ES-I3 (cell line): Measurements from ENCODE around the gene FRRS1L.

Experiments used
- H3K36me3 ChIP-seq: 2 replicates; pipeline ENCODE4 v1.6.1; 2013; ENCODE audit warnings: mild to moderate bottlenecking, low read length, control low read depth, moderate library complexity; ENCODE audit not compliant: insufficient read depth
- H3K4me1 ChIP-seq: 2 replicates; pipeline ENCODE4 v1.6.1; 2013; ENCODE audit warnings: mild to moderate bottlenecking, control low read depth, low read length; ENCODE audit not compliant: insufficient read depth
- H3K9ac ChIP-seq: 2 replicates; pipeline ENCODE4 v1.6.1; 2013; ENCODE audit warnings: low read depth, mild to moderate bottlenecking, low read length, moderate library complexity
- H3K9me3 ChIP-seq: 2 replicates; pipeline ENCODE4 v1.6.1; 2013; ENCODE audit warnings: mild to moderate bottlenecking, low read length, moderate library complexity; ENCODE audit not compliant: control insufficient read depth, insufficient read depth

The FRRS1L gene

DNA sequence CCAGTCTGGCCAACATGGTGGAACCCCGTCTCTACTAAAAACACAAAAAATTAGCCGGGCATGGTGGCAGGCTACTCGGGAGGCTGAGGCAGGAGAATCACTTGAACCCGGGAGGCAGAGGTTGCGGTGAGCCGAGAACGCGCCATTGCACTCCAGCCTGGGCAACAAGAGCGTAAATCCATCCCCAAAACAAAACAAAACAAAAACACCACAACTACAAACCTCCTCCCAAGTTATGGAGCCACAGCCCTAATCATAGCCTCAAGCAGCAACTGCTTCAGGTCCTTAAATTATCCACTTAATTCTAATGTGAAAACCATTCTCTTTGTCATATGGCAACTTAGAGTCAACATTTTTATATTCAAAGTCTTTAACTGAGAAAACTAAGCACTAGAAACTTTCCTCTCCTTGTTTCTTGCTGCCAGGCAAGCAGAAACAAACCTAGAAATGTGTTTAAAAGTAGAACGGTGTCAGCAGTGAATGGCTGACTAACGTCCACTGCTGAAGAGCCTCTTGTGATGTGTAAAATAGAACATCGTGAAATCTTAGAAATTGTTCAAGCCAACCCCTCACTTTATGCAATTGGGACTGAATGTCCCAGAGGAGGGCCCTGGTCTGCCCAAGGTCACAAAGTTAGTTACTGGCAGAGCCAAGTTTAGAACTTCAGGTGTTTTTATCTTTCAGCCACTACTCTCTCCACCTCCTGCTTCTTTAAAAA lies 53.0 kb downstream of the FRRS1L start:
- Histone ChIP-seq H3K9ac (no peak overlapping the region), H3K4me1 (peaks cover 9% of the 10 kb centered on the region), H3K36me3 (no peaks in the 10 kb centered on the region), H3K9me3 (no peaks in the 10 kb centered on the region)

DNA sequence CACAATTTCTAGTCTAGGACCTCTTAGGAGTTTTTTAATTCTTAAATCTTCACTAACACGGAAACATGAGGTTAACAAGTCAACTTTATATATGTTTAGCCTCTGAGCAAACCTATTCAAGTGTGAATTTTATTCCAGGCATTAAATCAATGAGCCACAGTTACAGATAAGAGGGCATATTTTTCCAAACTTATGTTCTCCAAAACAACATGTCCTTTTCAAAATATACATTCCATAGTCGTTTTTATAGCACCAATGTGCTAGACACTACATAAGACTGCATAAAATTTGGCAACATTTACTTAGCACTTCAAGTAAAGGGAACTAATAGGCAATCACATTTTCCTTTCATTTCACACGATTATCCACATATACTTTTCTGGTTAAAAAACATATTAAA lies 53.8 kb downstream of the FRRS1L start:
- Histone ChIP-seq H3K36me3 (no peaks in the 10 kb centered on the region), H3K9ac (no peak overlapping the region), H3K9me3 (no peaks in the 10 kb centered on the region), H3K4me1 (peaks cover 12% of the 10 kb centered on the region)

DNA sequence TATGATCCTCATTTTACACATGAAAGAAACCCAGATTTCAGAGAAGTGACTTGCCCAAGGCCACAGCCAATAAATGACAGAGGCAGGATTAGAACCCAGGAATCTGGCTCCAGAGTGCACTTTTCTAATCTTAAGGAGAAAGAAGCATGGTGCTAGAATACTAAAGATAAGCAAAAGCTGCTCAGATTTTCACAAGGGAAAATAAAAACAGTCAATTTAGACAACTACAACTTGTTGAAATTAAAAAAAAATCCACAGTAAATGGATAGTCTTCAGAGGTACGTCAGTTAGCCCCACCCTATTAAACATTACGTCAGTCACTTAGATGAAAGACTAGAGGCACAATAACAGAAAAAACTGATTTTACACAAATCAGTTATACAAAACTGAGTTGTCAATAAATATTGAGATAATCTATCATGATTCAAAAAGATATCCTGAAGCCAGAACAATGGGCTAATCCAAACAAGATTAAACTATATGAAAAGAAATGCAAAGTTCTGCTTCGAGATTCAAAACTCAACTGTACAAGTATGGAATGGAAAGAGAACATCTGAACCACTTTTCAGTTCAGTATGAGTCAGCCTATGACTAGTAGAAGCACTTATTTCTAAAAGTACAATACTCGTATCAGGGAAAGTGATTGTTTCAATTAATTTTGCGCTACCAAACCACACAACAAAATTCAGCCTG lies 56.6 kb downstream of the FRRS1L start:
- Histone ChIP-seq H3K4me1 (peaks cover 15% of the 10 kb centered on the region), H3K9me3 (no peaks in the 10 kb centered on the region), H3K9ac (no peak overlapping the region), H3K36me3 (no peaks in the 10 kb centered on the region)

DNA sequence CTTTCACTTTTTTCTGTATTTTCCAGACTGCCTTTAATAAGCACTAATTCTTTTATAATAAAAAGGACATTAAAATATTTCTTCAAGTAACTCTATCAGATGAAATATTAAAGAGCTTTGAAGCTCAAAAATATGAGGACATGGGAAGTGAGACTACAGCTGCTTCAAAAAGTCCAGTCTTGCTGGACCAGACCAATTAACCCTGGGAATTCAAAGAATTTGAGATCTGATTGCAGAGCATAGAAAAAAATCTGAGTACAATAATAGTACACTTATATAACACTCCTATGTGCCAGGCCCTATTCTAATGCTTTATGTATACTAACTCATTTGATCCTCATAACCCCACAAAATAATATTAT lies 57.1 kb downstream of the FRRS1L start:
- Histone ChIP-seq H3K9ac (no peak overlapping the region), H3K36me3 (no peaks in the 10 kb centered on the region), H3K4me1 (peaks cover 15% of the 10 kb centered on the region), H3K9me3 (no peaks in the 10 kb centered on the region)

DNA sequence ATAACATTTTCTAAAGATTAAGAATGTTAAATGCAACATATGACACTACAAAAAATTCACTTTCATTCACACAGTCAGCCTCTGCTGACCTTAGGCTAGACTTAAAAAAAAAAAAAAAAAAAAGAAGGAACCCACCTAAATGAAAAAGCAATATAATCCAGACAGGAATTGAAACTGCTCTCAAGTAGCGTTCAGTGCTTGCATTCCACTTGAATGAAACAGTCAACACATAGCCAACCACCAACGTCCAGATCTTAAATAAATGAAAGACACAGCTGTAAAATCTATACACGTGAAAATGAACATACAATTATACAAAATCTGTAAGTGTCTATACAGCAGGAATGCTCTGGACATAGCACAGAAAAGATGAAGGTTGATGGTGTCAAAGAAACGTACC lies 58.7 kb downstream of the FRRS1L start:
- no peaks in the 10 kb centered on the region; the same call in 1 of the 2 replicates for H3K36me3 ChIP-seq
- H3K4me1 ChIP-seq: peaks cover 15% of the 10 kb centered on the region
- H3K9ac ChIP-seq: no peak overlapping the region
- no peaks in the 10 kb centered on the region for H3K9me3 ChIP-seq

DNA sequence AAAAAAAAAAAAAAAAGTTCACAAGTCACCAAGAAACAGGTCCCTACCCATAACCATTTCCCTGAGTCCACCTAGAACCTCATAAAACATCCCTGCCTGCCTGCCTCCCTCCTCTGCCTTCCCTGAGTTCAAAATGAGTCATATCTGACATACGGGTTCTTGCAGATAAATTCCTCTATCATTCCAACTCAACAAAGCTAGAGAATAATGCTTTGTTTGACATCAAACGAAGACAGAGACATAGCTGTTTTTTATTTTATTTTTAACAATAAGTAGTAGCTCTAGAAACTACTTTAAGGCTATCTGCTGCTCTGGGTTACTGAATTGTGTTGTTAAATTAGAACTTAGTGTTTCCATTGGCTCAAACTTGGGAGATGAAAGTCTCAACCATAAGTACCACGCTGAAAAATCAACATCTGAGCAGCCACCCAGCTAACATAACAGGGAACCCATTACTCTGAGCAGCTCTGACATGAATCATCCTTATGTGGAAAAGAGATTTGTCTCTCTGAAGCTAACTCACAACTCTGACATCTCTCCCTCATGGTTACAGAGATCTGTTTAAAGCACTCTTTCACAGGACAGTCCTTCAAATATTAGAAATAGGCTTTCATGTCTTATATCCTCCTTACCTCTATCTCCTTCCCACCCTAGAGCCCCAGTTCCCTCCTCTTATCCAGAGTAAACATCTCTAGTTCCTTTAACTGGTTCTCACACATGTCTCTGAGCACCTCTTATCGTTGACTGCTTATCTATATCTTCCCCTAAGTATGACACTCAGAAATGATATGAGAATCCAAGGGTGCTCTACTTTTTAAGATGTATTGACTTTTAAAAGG lies 59.4 kb downstream of the FRRS1L start:
- H3K4me1 ChIP-seq: peaks cover 15% of the 10 kb centered on the region
- H3K36me3 ChIP-seq: no peaks in the 10 kb centered on the region; the same call in 1 of the 2 replicates
- H3K9me3 ChIP-seq: no peaks in the 10 kb centered on the region
- H3K9ac ChIP-seq: no peak overlapping the region

DNA sequence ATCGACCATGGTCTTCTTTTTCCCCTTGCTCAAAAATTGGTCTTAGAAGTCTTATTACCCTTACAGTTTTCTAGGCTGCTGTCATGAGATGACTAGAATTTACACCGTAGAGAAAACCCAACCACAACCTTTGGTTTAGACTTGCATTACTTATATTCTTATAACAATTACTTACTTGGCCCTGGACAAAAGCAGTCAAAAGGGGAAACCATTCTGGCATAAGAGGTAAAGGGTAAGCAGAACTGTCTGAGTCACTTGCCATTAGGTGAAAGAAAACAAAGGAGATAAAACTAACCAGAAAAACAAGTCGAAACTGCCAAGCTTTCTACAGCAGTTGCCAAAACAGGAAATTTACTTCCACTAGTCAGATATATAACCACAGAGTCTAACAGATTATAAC lies 65.2 kb downstream of the FRRS1L start:
- H3K9ac ChIP-seq: no peak overlapping the region
- H3K9me3 ChIP-seq: no peaks in the 10 kb centered on the region
- no peaks in the 10 kb centered on the region; the same call in 1 of the 2 replicates for H3K36me3 ChIP-seq
- peaks cover 11% of the 10 kb centered on the region for H3K4me1 ChIP-seq

DNA sequence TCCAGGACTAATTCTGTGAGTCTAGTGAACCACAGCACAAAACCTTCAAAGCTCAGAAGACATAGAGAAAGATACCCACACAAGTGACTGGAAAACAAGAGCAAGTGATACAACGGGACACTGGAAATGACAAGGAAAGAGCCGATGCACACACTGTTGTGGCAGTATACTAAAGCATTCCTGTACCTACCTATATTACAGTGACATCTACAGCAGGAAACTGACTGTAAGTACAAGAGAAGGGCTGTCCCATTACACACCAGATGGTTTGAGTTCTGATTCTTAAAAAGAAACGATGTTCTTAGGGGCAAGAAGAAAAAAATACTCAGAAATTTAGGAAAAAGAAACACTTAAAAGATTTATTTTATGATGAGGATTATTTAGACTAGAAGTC lies 65.8 kb downstream of the FRRS1L start:
- Histone ChIP-seq H3K9ac (no peak overlapping the region), H3K4me1 (peaks cover 11% of the 10 kb centered on the region), H3K36me3 (no peaks in the 10 kb centered on the region; the same call in 1 of the 2 replicates), H3K9me3 (no peaks in the 10 kb centered on the region)

DNA sequence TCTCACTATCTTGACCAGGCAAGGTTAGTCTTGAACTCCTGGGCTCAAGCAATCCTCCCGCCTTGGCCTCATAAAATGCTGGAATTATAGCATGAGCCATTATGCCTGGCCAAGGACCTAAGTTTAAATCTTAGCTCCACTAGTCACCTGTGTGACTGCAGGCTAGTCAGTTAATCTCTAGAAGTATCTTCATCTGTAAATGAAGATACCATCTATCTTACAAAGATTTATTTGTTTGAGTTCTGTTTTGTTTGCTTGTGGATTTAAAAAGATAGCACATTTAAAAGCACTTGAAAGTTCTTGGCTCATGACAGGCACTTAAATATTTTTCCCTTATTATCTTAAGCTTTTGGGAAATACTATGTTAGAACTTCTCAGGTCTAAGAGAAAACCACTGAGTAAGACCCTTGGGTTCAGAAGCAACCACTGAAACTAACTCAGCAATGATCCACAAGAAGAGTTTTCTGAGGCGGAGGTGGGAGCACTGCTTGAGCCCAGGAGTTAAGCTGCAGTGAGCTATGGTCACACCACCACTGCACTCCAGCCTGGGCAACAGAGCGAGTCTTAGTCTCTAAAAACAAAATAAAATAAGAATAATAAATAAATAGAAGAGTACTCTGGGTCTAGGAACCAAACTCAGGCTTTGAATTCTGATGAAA lies 66.4 kb downstream of the FRRS1L start:
- H3K4me1 ChIP-seq: peaks cover 11% of the 10 kb centered on the region
- no peaks in the 10 kb centered on the region; the same call in 1 of the 2 replicates for H3K36me3 ChIP-seq
- no peak overlapping the region for H3K9ac ChIP-seq
- no peaks in the 10 kb centered on the region for H3K9me3 ChIP-seq

DNA sequence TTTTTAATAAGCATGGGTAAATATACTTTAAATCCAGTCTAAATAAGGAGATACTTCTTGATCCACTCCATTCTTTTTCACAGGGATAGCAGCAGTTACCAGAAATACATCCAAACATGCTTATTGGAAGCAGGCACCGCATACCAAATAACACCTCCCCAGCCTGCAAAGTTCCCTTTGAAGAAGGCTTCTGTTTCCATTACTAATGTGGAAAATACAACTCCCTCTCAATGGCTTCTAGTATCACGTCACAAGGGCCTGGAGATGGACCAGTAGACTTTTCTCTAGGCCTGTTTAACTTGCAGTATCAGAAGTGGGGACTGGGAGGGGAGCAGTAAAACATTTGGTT lies 68.1 kb downstream of the FRRS1L start:
- no peaks in the 10 kb centered on the region for H3K9me3 ChIP-seq
- H3K9ac ChIP-seq: no peak overlapping the region
- H3K36me3 ChIP-seq: no peaks in the 10 kb centered on the region; the same call in 1 of the 2 replicates
- peaks cover 11% of the 10 kb centered on the region for H3K4me1 ChIP-seq

DNA sequence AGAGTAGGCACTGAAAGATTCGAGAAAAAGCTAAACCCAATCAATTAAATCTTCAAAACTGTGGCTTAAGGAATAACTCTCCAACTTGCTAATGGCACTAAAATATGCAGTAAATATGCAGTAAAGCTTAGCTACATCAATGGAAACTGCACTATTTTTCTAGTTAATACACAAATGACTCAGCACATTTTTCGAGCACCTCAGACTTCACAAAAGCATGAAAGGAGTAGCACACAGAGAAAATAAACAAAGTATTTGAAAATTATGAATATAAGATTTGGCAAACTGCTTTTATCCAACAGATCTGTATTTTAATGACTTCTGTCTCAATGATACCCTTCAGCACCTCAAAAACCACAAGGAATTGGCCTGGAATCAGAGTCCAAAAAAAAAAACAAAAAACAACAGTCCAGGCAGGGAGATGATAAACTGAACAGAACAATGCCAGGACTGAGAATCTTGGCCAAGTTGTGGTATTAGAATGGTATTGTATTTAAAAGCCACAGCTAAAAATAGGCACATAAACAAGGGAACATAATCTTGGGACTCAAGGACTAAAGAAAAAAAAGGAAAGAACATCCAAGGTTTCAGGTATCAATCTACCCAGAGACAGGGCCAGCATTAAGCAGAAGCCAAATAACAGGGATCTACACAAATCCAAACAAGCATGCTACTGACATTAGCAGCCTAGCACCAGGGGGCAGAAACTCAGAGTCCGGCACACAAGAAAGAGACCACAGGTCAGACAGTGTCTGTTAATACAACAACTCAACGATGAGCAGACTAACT lies 68.7 kb downstream of the FRRS1L start:
- H3K4me1 ChIP-seq: peaks cover 11% of the 10 kb centered on the region
- H3K36me3 ChIP-seq: no peaks in the 10 kb centered on the region; the same call in 1 of the 2 replicates
- no peak overlapping the region for H3K9ac ChIP-seq
- H3K9me3 ChIP-seq: no peaks in the 10 kb centered on the region

DNA sequence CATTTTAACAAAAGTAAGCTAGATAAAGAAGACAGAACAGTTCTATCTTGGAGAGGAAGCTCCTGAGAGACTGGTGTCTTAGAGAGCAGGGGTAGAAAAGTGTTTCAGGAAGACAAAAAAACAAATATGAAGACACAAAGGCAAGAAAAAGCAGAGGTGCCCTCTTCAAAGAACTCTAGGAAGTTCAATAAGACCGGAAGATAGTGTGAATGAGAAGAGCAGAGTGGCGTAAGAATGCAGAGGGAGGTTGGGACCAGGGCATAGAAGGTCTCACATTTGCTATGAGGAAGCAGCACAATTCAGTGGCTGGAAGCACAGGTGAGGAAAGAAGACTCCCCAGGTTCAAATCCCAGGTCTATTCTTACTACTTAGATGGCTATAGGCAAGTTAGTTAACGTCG lies 69.9 kb downstream of the FRRS1L start:
- Histone ChIP-seq H3K9ac (no peak overlapping the region), H3K4me1 (peaks cover 11% of the 10 kb centered on the region), H3K36me3 (no peaks in the 10 kb centered on the region; the same call in 1 of the 2 replicates), H3K9me3 (no peaks in the 10 kb centered on the region)

DNA sequence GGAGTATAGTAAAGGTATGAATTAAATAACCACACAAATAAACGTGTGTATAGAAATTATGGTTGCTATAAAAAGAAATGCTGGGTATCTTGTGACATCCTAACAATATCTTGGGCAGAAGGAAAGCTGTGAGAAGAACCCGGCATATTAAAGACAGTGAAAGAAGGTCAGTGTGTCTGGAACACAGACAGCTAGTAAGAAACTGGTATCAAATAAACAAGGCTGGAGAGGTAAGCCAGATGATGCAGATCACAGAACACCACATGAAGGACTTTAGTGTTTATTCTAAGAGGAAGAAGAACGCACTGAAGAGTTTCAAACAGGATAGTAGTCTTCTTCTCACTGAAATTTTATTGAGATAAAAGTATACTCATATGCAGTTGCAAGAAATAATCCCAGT lies 71.7 kb downstream of the FRRS1L start:
- Histone ChIP-seq H3K9ac (no peak overlapping the region), H3K9me3 (no peaks in the 10 kb centered on the region), H3K4me1 (peaks cover 11% of the 10 kb centered on the region), H3K36me3 (peaks cover 4% of the 10 kb centered on the region)

DNA sequence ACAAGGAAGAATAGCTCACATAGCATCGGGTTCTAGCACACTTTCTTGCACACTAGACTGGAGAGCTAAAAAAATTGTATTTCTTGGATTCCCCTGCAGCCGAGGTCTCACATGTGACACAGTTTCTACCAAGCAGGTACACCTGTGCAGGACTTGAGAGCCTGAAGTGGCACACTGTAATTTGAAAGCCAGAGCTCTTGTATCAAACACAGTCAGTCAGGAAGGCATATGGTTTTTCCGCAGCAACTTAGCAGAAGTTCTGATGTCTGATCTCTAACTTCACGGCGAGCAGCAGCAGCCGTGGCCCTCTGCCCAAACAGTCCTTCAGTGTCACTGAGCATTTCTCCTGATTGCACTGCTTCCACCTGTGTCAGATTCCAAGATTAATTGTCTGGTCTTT lies 72.8 kb downstream of the FRRS1L start:
- H3K4me1 ChIP-seq: peaks cover 11% of the 10 kb centered on the region
- H3K9me3 ChIP-seq: no peaks in the 10 kb centered on the region
- H3K36me3 ChIP-seq: peaks cover 4% of the 10 kb centered on the region
- H3K9ac ChIP-seq: no peak overlapping the region
